B cell (primary cell): ENCODE data around the gene C19orf44. TPM values are rescaled to one million over a fixed set of nuclear protein-coding genes. Genes with fewer than 3 reads are reported as not detected.

ENCODE experiments used
- polyA plus RNA-seq: library from polyadenylated mRNA; depleted of rRNA; stranded (reverse); fragments of >200 nt; gene quantifications from 2 replicates; pipeline ENCODE4 v1.2.3, GENCODE V29; 2012
- small RNA-seq: library from RNA; depleted of rRNA; stranded (forward); fragments of <200 nt; gene quantifications from one replicate; pipeline ENCODE3, GENCODE V24; 2012; ENCODE audit warnings: low replicate concordance, low read depth; ENCODE audit not compliant: insufficient read length
- total RNA-seq, 2 donors: library from RNA; stranded (reverse); fragments of 120-200 nt in 1 of 2; gene quantifications; 1 replicate in 1 of 2; 2 replicates in 1 of 2; pipeline versions ENCODE4 v1.2.3 to v1.2.4, GENCODE V29; 2013 to 2022

Gene C19orf44
- total and polyA plus RNA-seq, 2 donors (not counting 1 experiment from before 2014, with no cell fraction given): 4.9 to 8.4 TPM

Small RNA genes within 50 kb of the gene (small RNA-seq; reads per million reads assigned to genes)
- gene RN7SL146P: not detected

Other genes with a start within 250 kb of the C19orf44 start
- gene KLF2, start 171.6 kb upstream of the C19orf44 start, total RNA-seq: 241 and 242 TPM in 2 replicates
- gene KLF2, start 171.6 kb upstream of the C19orf44 start, polyA plus RNA-seq: 3,249 and 3,965 TPM in 2 replicates
- 127 and 128 TPM in 2 replicates for gene EPS15L1, start 24.4 kb upstream of the C19orf44 start, total RNA-seq
- gene EPS15L1, start 24.4 kb upstream of the C19orf44 start, polyA plus RNA-seq: 39.4 and 49.8 TPM in 2 replicates
- gene CALR3, start 227 bp upstream of the C19orf44 start, total RNA-seq: 0.44 TPM in 1 of 2 replicates, not detected in the other
- not detected in 2 replicates for gene CALR3, start 227 bp upstream of the C19orf44 start, polyA plus RNA-seq
- gene CHERP, start 46.0 kb downstream of the C19orf44 start, total RNA-seq: 87.3 and 98.9 TPM in 2 replicates
- gene CHERP, start 46.0 kb downstream of the C19orf44 start, polyA plus RNA-seq: 38.3 and 47.5 TPM in 2 replicates
- 46.8 and 51.6 TPM in 2 replicates for gene SLC35E1, start 76.0 kb downstream of the C19orf44 start, total RNA-seq
- gene SLC35E1, start 76.0 kb downstream of the C19orf44 start, polyA plus RNA-seq: 23.4 and 26.6 TPM in 2 replicates
- gene MED26, start 131.8 kb downstream of the C19orf44 start, total RNA-seq: 32.2 and 33.6 TPM in 2 replicates
- 15.6 and 21.0 TPM in 2 replicates for gene MED26, start 131.8 kb downstream of the C19orf44 start, polyA plus RNA-seq
- 132 and 133 TPM in 2 replicates for gene SMIM7, start 163.8 kb downstream of the C19orf44 start, total RNA-seq
- 54.7 and 67.1 TPM in 2 replicates for gene SMIM7, start 163.8 kb downstream of the C19orf44 start, polyA plus RNA-seq
- 6.7 and 7.1 TPM in 2 replicates for gene TMEM38A, start 164.7 kb downstream of the C19orf44 start, total RNA-seq
- gene TMEM38A, start 164.7 kb downstream of the C19orf44 start, polyA plus RNA-seq: 5.7 and 6.2 TPM in 2 replicates
- 0.07 and 0.12 TPM in 2 replicates for gene NWD1, start 223.5 kb downstream of the C19orf44 start, total RNA-seq
- 0.06 and 0.13 TPM in 2 replicates for gene NWD1, start 223.5 kb downstream of the C19orf44 start, polyA plus RNA-seq